ENCODE data around the gene DELE1. TPM values are rescaled to one million over a fixed set of nuclear protein-coding genes. Genes with fewer than 3 reads are reported as not detected.

Gene DELE1
- total and polyA plus RNA-seq, 2 donors (not counting 3 experiments of a cell fraction or from before 2014, with no cell fraction given) = 105 to 121 TPM

DNA sequence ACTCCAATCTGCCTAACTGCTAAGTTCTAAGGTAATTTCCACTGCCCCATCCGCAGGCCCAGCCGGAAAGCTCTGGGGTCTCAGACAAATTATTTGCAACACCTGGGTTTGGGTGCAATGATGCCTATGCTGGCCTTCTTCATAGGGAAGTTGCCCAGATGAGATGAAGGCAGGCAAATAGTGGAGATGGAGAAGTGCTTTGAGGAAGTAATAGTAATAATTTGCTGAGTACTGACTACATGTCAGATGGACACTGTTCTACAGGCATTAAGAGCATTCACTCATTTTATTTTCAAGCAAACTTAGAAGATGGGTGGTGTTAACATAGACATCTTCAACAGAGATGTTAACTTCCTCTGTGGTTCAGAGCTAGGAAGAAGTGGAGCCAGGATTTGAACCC is 30.5 kb downstream of the DELE1 start:
- no peaks in the 10 kb centered on the region for H3K9me3 ChIP-seq (replicated peaks; ENCODE audit: control insufficient read depth, insufficient read depth, low read length)
- no peak overlapping the region for H2AFZ ChIP-seq (ENCODE audit: low read depth, low read length)
- no peak overlapping the region for H3K9ac ChIP-seq (replicated peaks; ENCODE audit: extremely low read depth, insufficient read depth, low read length)
- ChIA-PET CTCF (interaction anchor here (0.9 to 9.7 kb wide), 5 partner anchors 10 to 262 kb away, joined by 3 to 244 read pairs (median 8); partner anchors contain the start of gene RNF14), POLR2A (no interaction called here)
- no peaks in the 10 kb centered on the region for H4K20me1 ChIP-seq (replicated peaks; ENCODE audit: control insufficient read depth, extremely low read depth, insufficient read depth, low read length)
- H3K4me1 ChIP-seq (ENCODE audit: control insufficient read depth, extremely low read depth, insufficient read depth, low read length) = peaks cover 60% of the 10 kb centered on the region
- BruUV-seq (replicated peaks) = no TSS peak
- no peak overlapping the region for H3K4me2 ChIP-seq (ENCODE audit: insufficient read depth, low read length)
- intact Hi-C loops (cut with micrococcal nuclease) = no loop called here
- H3K79me2 ChIP-seq (ENCODE audit: control insufficient read depth, insufficient read depth, low read length) = no peaks in the 10 kb centered on the region
- H3K36me3 ChIP-seq (ENCODE audit: control insufficient read depth in 2 of 2, extremely low read depth in 1 of 2, insufficient read depth in 2 of 2, low read length in 2 of 2) = no peaks in the 10 kb centered on the region
- no peak for TF ChIP-seq JUN (IDR thresholded peaks at IDR 0.05; ENCODE audit: borderline replicate concordance, insufficient read depth, insufficient read length, low read depth)
- TF ChIP-seq POLR2A (IDR thresholded peaks at IDR 0.05; ENCODE audit: low read depth, low read length) = no peak
- TF ChIP-seq, protein P1, sequence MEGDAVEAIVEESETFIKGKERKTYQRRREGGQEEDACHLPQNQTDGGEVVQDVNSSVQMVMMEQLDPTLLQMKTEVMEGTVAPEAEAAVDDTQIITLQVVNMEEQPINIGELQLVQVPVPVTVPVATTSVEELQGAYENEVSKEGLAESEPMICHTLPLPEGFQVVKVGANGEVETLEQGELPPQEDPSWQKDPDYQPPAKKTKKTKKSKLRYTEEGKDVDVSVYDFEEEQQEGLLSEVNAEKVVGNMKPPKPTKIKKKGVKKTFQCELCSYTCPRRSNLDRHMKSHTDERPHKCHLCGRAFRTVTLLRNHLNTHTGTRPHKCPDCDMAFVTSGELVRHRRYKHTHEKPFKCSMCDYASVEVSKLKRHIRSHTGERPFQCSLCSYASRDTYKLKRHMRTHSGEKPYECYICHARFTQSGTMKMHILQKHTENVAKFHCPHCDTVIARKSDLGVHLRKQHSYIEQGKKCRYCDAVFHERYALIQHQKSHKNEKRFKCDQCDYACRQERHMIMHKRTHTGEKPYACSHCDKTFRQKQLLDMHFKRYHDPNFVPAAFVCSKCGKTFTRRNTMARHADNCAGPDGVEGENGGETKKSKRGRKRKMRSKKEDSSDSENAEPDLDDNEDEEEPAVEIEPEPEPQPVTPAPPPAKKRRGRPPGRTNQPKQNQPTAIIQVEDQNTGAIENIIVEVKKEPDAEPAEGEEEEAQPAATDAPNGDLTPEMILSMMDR (IDR thresholded peaks at IDR 0.05; ENCODE audit: extremely low read depth in 1 of 2, insufficient read depth in 1 of 2, low read depth in 1 of 2, low read length in 2 of 2) = no peak
- no peak for TF ChIP-seq FOS (IDR thresholded peaks at IDR 0.05; ENCODE audit: borderline replicate concordance, insufficient read depth, low read length)
- TF ChIP-seq POLR2AphosphoS5 (IDR thresholded peaks at IDR 0.05; ENCODE audit: insufficient read depth, low read depth, low read length) = no peak
- TF ChIP-seq, protein P2, sequence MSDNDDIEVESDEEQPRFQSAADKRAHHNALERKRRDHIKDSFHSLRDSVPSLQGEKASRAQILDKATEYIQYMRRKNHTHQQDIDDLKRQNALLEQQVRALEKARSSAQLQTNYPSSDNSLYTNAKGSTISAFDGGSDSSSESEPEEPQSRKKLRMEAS (IDR thresholded peaks at IDR 0.05; ENCODE audit: insufficient read depth, insufficient read length) = no peak
- no peak for TF ChIP-seq EZH2 (IDR thresholded peaks at IDR 0.05; ENCODE audit: borderline replicate concordance, low read depth, low read length, severe bottlenecking)
- no peak for TF ChIP-seq MYC (IDR thresholded peaks at IDR 0.05; ENCODE audit: low read depth, low read length)
- no peak for TF ChIP-seq GATA2 (IDR thresholded peaks at IDR 0.05; ENCODE audit: insufficient read depth, insufficient read length, low read depth, low read length)
- no peaks in the 10 kb centered on the region for H3K9me1 ChIP-seq (replicated peaks; ENCODE audit: control insufficient read depth, extremely low read depth, insufficient read depth, low read length)
- H3K4me3 ChIP-seq (replicated peaks in 1 of 3; ENCODE audit: insufficient read depth in 1 of 3, low read depth in 1 of 3, low read length in 3 of 3) = no peak overlapping the region
- no peak for FAIRE-seq
- DNase-seq (ENCODE audit: low read depth, low spot score) = no peak
- dilution Hi-C loops (cut with MboI; ENCODE audit: extremely low pct_ligation_motif_present, low sequenced_read_pairs) = no loop called here
- H3K27ac ChIP-seq (ENCODE audit: insufficient read depth, low read depth, low read length) = no peak overlapping the region
- H3K27me3 ChIP-seq (ENCODE audit: control insufficient read depth in 2 of 2, insufficient read depth in 2 of 2, low read length in 2 of 2) = no peaks in the 10 kb centered on the region

All from endothelial cell of umbilical vein (primary cell).